Ishikawa (cell line): ENCODE measurements around the gene HSPA4L.

ENCODE experiments used
- CEBPB ChIP-seq: IDR thresholded peaks from 2 replicates; pipeline ENCODE4 v1.6.1; 2012
- EP300 ChIP-seq: IDR thresholded peaks from 2 replicates; pipeline ENCODE4 v1.6.1; 2012; ENCODE audit warnings: borderline replicate concordance
- FOXM1 ChIP-seq: IDR thresholded peaks from 2 replicates; pipeline ENCODE4 v1.6.1; 2012; ENCODE audit warnings: low read depth, borderline replicate concordance
- TAF1 ChIP-seq: IDR thresholded peaks from 2 replicates; pipeline ENCODE4 v1.6.1; 2012; ENCODE audit warnings: low read depth, mild to moderate bottlenecking
- TCF12 ChIP-seq: IDR thresholded peaks from 2 replicates; pipeline ENCODE4 v1.6.1; 2012; ENCODE audit warnings: low read depth
- TEAD4 ChIP-seq: IDR thresholded peaks from 2 replicates; pipeline ENCODE4 v1.6.1; 2012
- TF ChIP-seq, protein P1 (sequence below): IDR thresholded peaks from 2 replicates; pipeline ENCODE4 v1.6.1; 2012; ENCODE audit warnings: low read depth, mild to moderate bottlenecking
- TF ChIP-seq, protein P2 (sequence below): IDR thresholded peaks from 2 replicates; pipeline ENCODE4 v1.6.1; 2012

DNA sequence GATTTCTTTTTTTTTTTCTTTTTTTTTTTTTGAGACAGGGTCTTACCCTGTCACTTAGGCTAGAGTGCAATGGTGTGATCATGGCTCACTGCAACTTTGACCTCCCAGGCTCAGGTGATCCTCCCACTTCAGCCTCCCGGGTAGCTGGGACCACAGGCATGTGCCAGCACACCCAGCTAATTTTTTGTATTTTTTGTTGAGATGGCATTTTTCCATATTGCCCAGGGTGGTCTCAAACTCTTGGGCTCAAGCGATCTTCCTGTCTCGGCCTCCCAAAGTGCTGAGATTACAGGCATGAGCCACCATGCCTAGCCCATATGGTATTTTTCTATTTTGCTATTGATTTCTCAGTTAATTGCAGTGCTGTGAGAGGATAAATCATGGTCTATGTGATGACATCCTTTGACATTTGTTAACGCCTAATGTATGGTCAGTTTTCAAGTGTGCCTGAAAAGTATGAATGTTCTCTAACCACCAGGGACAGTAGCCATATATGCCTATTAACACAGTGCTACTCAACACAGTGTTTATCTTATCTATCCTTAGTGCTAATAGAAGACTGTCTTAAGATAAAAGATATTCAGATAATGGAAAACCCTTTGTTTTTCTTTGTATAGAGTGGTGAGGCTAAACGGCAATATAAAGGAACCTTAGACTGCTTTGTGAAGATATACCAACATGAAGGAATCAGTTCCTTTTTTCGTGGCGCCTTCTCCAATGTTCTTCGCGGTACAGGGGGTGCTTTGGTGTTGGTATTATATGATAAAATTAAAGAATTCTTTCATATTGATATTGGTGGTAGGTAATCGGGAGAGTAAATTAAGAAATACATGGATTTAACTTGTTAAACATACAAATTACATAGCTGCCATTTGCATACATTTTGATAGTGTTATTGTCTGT is 9.1 kb upstream of the HSPA4L start:
- TF ChIP-seq, protein P1, sequence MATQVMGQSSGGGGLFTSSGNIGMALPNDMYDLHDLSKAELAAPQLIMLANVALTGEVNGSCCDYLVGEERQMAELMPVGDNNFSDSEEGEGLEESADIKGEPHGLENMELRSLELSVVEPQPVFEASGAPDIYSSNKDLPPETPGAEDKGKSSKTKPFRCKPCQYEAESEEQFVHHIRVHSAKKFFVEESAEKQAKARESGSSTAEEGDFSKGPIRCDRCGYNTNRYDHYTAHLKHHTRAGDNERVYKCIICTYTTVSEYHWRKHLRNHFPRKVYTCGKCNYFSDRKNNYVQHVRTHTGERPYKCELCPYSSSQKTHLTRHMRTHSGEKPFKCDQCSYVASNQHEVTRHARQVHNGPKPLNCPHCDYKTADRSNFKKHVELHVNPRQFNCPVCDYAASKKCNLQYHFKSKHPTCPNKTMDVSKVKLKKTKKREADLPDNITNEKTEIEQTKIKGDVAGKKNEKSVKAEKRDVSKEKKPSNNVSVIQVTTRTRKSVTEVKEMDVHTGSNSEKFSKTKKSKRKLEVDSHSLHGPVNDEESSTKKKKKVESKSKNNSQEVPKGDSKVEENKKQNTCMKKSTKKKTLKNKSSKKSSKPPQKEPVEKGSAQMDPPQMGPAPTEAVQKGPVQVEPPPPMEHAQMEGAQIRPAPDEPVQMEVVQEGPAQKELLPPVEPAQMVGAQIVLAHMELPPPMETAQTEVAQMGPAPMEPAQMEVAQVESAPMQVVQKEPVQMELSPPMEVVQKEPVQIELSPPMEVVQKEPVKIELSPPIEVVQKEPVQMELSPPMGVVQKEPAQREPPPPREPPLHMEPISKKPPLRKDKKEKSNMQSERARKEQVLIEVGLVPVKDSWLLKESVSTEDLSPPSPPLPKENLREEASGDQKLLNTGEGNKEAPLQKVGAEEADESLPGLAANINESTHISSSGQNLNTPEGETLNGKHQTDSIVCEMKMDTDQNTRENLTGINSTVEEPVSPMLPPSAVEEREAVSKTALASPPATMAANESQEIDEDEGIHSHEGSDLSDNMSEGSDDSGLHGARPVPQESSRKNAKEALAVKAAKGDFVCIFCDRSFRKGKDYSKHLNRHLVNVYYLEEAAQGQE: no peak
- TF ChIP-seq TAF1 (no peak), TEAD4 (no peak), EP300 (no peak), CEBPB (no peak), TCF12 (no peak), FOXM1 (no peak)
- TF ChIP-seq, protein P2, sequence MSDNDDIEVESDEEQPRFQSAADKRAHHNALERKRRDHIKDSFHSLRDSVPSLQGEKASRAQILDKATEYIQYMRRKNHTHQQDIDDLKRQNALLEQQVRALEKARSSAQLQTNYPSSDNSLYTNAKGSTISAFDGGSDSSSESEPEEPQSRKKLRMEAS: no peak
